Loucy (cell line): ENCODE results near the gene ATP6V0D1.

Experiments
- H2AFZ ChIP-seq: fragments of 200-600 bp; sonication (generic); 2 replicates; pipeline ENCODE4 v1.6.0; 2016; ENCODE audit warnings: antibody characterized with exemption, mild to moderate bottlenecking, low read length, moderate library complexity
- H3F3A ChIP-seq: fragments of 200-600 bp; 2 replicates; pipeline ENCODE4 v1.6.0; 2016; ENCODE audit warnings: antibody characterized with exemption, low read depth, mild to moderate bottlenecking
- H3K27me3 ChIP-seq: fragments of 200-600 bp; sonication (generic); 2 replicates; pipeline ENCODE4 v1.6.1; 2014; ENCODE audit warnings: low read length, mild to moderate bottlenecking; ENCODE audit not compliant: insufficient read depth, poor library complexity, severe bottlenecking
- H3K36me3 ChIP-seq: fragments of 200-600 bp; sonication (generic); 2 replicates; pipeline ENCODE4 v1.6.1; 2016; ENCODE audit warnings: low read length; ENCODE audit not compliant: insufficient read depth
- H3K4me1 ChIP-seq: fragments of 200-600 bp; sonication (generic); 2 replicates; pipeline ENCODE4 v1.5.1; 2014; ENCODE audit warnings: low read length, mild to moderate bottlenecking; ENCODE audit not compliant: insufficient read depth, poor library complexity, severe bottlenecking
- H3K4me2 ChIP-seq: fragments of 200-600 bp; sonication (generic); 2 replicates; pipeline ENCODE4 v1.6.0; 2014; ENCODE audit warnings: antibody characterized with exemption, low read length, low read depth, mild to moderate bottlenecking; ENCODE audit not compliant: poor library complexity, severe bottlenecking
- H3K4me3 ChIP-seq: fragments of 200-600 bp; sonication (generic); 2 replicates; pipeline ENCODE4 v1.5.1; 2014; ENCODE audit warnings: low read length, mild to moderate bottlenecking, mixed read lengths; ENCODE audit not compliant: poor library complexity, severe bottlenecking
- H3K79me2 ChIP-seq: fragments of 200-600 bp; sonication (generic); 2 replicates; pipeline ENCODE4 v1.6.1; 2014; ENCODE audit warnings: low read length; ENCODE audit not compliant: insufficient read depth
- H3K9ac ChIP-seq: fragments of 200-600 bp; sonication (generic); 2 replicates; pipeline ENCODE4 v1.6.0; 2014; ENCODE audit warnings: mild to moderate bottlenecking, low read depth, low read length, moderate library complexity; ENCODE audit not compliant: poor library complexity, severe bottlenecking
- H3K9me2 ChIP-seq: fragments of 200-600 bp; sonication (generic); replicated peaks from 2 replicates; pipeline ENCODE4 v1.6.1; 2016; ENCODE audit warnings: low read depth, low read length, mixed read lengths
- H3K9me3 ChIP-seq: fragments of 200-600 bp; sonication (generic); 2 replicates; pipeline ENCODE4 v1.6.1; 2014; ENCODE audit warnings: mild to moderate bottlenecking, antibody characterized with exemption, low read length, low read depth; ENCODE audit not compliant: insufficient read depth
- H4K20me1 ChIP-seq: fragments of 200-600 bp; sonication (generic); 2 replicates; pipeline ENCODE4 v1.6.0; 2014; ENCODE audit warnings: antibody characterized with exemption, low read length, mild to moderate bottlenecking; ENCODE audit not compliant: insufficient read depth, poor library complexity, severe bottlenecking
- CTCF ChIP-seq: fragments of 200-600 bp; sonication (generic); conservative IDR thresholded peaks from 2 replicates; pipeline ENCODE4 v1.5.1; 2014; ENCODE audit warnings: mild to moderate bottlenecking, antibody characterized with exemption, low read length
- EZH2phosphoT487 ChIP-seq: fragments of 200-600 bp; IDR thresholded peaks from 2 replicates; pipeline ENCODE4 v1.6.1; 2018; ENCODE audit warnings: antibody characterized with exemption, mild to moderate bottlenecking, moderate library complexity, borderline replicate concordance

Gene ATP6V0D1

DNA sequence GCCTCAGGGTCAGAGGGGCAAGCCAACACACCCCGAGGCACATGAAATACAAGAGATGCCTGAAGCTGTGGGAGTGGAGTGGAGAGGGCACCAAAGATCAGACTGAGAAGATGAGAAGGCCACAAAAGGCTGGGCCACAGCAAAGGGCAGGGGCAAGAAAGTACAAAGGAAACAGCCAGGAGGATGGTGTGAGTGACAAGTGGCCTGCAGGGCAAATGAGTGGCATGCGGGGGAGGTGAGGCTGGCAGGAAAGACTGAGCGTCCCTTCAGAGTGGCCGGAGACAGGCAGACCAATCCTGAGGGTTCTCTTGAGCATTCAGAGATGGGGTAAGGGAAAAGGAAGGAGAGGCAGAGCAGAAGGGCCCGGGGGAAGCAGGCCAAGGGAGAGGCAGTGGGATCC is 26.9 kb downstream of the ATP6V0D1 start:
- H3K9me3 ChIP-seq = no peaks in the 10 kb centered on the region
- no peaks in the 10 kb centered on the region for H3K4me1 ChIP-seq
- no peaks in the 10 kb centered on the region for H3K27me3 ChIP-seq
- no peaks in the 10 kb centered on the region for H3K9me2 ChIP-seq
- H3K36me3 ChIP-seq = peaks cover 7% of the 10 kb centered on the region; the same call in 1 of the 2 replicates
- no peak overlapping the region for H3K4me2 ChIP-seq
- H3K9ac ChIP-seq = no peak overlapping the region
- H3K79me2 ChIP-seq = no peaks in the 10 kb centered on the region
- no peak overlapping the region for H3K4me3 ChIP-seq
- H4K20me1 ChIP-seq = no peaks in the 10 kb centered on the region
- no peak overlapping the region for H2AFZ ChIP-seq
- no peak for TF ChIP-seq CTCF
- no peak for TF ChIP-seq EZH2phosphoT487
- H3F3A ChIP-seq = no peaks in the 10 kb centered on the region

DNA sequence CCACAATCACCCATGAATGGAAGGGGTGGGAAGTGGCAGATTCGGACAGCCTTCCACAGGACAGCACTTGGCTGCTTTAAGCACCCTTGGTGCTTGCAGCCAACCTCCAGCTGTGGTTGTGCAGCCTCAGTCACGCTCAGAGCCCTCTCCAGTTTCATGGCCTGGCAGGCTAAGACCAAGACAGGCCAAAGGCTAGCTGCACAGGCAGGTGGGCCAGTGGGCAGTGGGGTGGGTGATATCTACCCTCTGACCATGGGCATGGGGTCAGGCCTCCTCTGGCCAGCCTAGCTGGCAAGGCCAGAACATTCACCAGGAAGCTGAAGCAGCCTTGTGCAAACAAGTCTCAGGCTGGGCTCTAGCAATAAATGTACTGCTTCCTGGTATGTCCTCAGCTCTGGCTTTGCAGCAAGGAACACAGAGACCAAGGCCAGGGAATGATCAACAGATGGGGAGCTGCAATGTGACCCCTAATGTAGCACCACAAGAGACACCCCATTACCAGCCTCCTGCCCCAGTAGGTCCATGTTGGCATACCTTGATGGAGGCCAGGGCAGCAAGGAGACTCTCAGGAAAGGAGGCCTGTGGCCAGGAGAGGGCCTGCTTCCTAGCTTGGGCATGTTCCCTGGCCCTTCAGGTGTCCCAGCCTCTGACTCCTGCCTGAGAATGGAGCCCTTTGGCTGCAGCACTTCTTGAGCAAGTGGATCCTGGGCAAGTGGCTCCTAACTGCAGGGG is 29.1 kb downstream of the ATP6V0D1 start:
- Histone ChIP-seq H3K9me3 (no peaks in the 10 kb centered on the region), H3K9me2 (no peaks in the 10 kb centered on the region), H3K4me1 (no peaks in the 10 kb centered on the region), H4K20me1 (no peaks in the 10 kb centered on the region), H2AFZ (no peak overlapping the region), H3K4me3 (no peak overlapping the region), H3K36me3 (peaks cover 7% of the 10 kb centered on the region; the same call in 1 of the 2 replicates), H3K27me3 (no peaks in the 10 kb centered on the region), H3K4me2 (no peak overlapping the region), H3F3A (no peaks in the 10 kb centered on the region), H3K79me2 (no peaks in the 10 kb centered on the region), H3K9ac (no peak overlapping the region)
- TF ChIP-seq CTCF (no peak), EZH2phosphoT487 (no peak)

DNA sequence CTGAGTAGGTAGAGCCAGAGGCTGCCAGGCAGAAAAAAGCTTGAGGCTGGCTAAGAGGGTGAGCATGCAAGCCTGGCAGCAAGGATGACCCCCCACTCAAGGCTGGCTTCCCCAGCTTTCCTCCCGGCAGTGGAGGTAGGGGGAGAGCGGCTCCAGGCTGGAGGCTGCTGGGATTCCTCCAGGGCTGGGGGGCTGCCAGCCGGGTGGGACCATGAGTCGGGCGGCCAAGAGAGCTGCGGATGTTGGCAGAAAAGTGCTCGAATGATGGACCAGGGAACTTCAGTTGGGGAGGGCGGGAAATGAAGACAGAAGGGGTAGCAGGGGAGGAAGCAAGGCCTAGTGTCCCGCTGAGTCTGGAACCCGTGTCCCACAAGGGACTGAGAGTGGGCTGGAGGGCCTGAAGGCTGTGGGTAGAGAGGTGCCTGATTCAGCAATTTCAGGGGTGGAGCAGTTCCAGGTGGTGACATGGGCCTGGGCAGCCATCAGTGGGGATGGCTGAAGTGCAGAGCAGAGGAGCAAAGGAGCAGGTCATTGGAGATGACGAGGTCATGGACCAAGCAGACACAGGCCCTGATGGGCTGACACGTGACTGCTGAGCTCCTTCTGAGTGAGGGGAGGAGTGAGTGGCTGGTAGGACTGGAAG is 29.8 kb downstream of the ATP6V0D1 start:
- no peak overlapping the region for H3K4me3 ChIP-seq
- no peaks in the 10 kb centered on the region for H3K9me2 ChIP-seq
- no peaks in the 10 kb centered on the region for H3F3A ChIP-seq
- no peak overlapping the region for H3K4me2 ChIP-seq
- H3K4me1 ChIP-seq = no peaks in the 10 kb centered on the region
- no peaks in the 10 kb centered on the region for H4K20me1 ChIP-seq
- no peak for TF ChIP-seq EZH2phosphoT487
- TF ChIP-seq CTCF = no peak
- no peak overlapping the region for H3K9ac ChIP-seq
- H3K9me3 ChIP-seq = no peaks in the 10 kb centered on the region
- H3K36me3 ChIP-seq = peaks cover 7% of the 10 kb centered on the region; the same call in 1 of the 2 replicates
- H2AFZ ChIP-seq = no peak overlapping the region
- no peaks in the 10 kb centered on the region for H3K27me3 ChIP-seq
- no peaks in the 10 kb centered on the region for H3K79me2 ChIP-seq
